NCI-H2107 treated with DMSO at 0.1 percent for 48 hours (cell line): ENCODE results near the gene ANKRD28.

Source experiments
- DNase-seq: peaks from one replicate; lab custom pipeline; 2025; ENCODE audit not compliant: unreplicated experiment; lab: John Stamatoyannopoulos, UW

Gene ANKRD28

GRCh38 chr3:15726881-15727280 lies 70.9 kb downstream of the ANKRD28 start:
- DNase-seq, result no peak

- no peak for DNase-seq
Observed at GRCh38 chr3:15726043-15726442, 71.7 kb downstream of the ANKRD28 start.

GRCh38 chr3:15724446-15724845 lies 73.3 kb downstream of the ANKRD28 start:
- no peak for DNase-seq

GRCh38 chr3:15723624-15723884 lies 74.2 kb downstream of the ANKRD28 start:
- DNase-seq, result no peak

GRCh38 chr3:15722877-15723623 lies 74.7 kb downstream of the ANKRD28 start:
- no peak for DNase-seq

GRCh38 chr3:15716178-15716577 lies 81.6 kb downstream of the ANKRD28 start:
- no peak for DNase-seq

GRCh38 chr3:15714448-15714847 lies 83.3 kb downstream of the ANKRD28 start:
- DNase-seq, result no peak

GRCh38 chr3:15713364-15713763 lies 84.4 kb downstream of the ANKRD28 start:
- no peak for DNase-seq

- DNase-seq, result no peak
Observed at GRCh38 chr3:15711281-15711680, 86.5 kb downstream of the ANKRD28 start.

- DNase-seq, result no peak
Observed at GRCh38 chr3:15708882-15709677, 88.7 kb downstream of the ANKRD28 start.

GRCh38 chr3:15707779-15708178 lies 90.0 kb downstream of the ANKRD28 start:
- no peak for DNase-seq

GRCh38 chr3:15703346-15703745 lies 94.4 kb downstream of the ANKRD28 start:
- DNase-seq, result no peak

- DNase-seq, result no peak
Observed at GRCh38 chr3:15694628-15695027, 103.2 kb downstream of the ANKRD28 start.

GRCh38 chr3:15693355-15693754 lies 104.4 kb downstream of the ANKRD28 start:
- DNase-seq, result no peak

GRCh38 chr3:15690748-15691147 lies 107.0 kb downstream of the ANKRD28 start:
- DNase-seq, result no peak

- DNase-seq, result no peak
Observed at GRCh38 chr3:15690230-15690629, 107.5 kb downstream of the ANKRD28 start.

GRCh38 chr3:15685927-15686326 lies 111.9 kb downstream of the ANKRD28 start:
- DNase-seq, result no peak

- DNase-seq, result no peak
Observed at GRCh38 chr3:15683253-15683652, 114.5 kb downstream of the ANKRD28 start.

GRCh38 chr3:15682561-15683185 lies 115.1 kb downstream of the ANKRD28 start:
- no peak for DNase-seq

- DNase-seq, result no peak
Observed at GRCh38 chr3:15681668-15682067, 116.1 kb downstream of the ANKRD28 start.

GRCh38 chr3:15679306-15679705 lies 118.5 kb downstream of the ANKRD28 start:
- DNase-seq, result no peak

GRCh38 chr3:15676259-15676658 lies 121.5 kb downstream of the ANKRD28 start:
- DNase-seq, result no peak
